ENCODE data around the gene IDH3B.

Gene IDH3B

DNA sequence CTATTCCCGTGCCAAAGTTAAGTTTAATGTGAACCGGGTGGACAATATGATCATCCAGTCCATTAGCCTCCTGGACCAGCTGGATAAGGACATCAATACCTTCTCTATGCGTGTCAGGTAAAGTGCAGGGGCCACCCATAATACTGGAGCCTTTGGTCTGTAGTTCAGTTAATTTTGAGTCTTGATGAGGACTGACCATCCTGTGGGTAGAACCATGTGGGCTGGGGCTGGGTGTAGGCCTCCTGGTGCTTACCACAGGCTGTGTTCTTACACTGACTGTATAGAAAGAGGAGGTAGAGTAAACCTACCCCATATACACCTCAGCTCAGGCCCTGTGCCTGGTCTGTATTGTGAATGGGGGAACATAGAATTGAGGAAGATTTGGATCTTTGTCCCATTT is 9.2 kb downstream of the IDH3B start:
- no peak for ATAC-seq
- Mint-ChIP-seq H3K36me3 (peaks cover 64% of the 10 kb centered on the region), H3K9me3 (no peaks in the 10 kb centered on the region), H3K27ac (peak overlapping the region; percentile 95), H3K4me1 (peaks cover 42% of the 10 kb centered on the region), H3K27me3 (no peaks in the 10 kb centered on the region), H3K4me3 (peak overlapping the region; percentile 99)

- peaks cover 59% of the 10 kb centered on the region for H3K36me3 Mint-ChIP-seq
- H3K27me3 Mint-ChIP-seq, result no peaks in the 10 kb centered on the region
- peaks cover 42% of the 10 kb centered on the region for H3K4me1 Mint-ChIP-seq
- no peak for ATAC-seq
- no peaks in the 10 kb centered on the region for H3K9me3 Mint-ChIP-seq
- peak overlapping the region; percentile 95 for H3K27ac Mint-ChIP-seq
- peak overlapping the region; percentile 99 for H3K4me3 Mint-ChIP-seq
These were observed 9.6 kb downstream of the IDH3B start for GRCh38 chr20:2654384-2654822.

GRCh38 chr20:2653556-2654383 is 10.2 kb downstream of the IDH3B start:
- peak overlapping the region; percentile 95 for H3K27ac Mint-ChIP-seq
- peaks cover 42% of the 10 kb centered on the region for H3K4me1 Mint-ChIP-seq
- no peak for ATAC-seq
- no peaks in the 10 kb centered on the region for H3K27me3 Mint-ChIP-seq
- H3K36me3 Mint-ChIP-seq, result peaks cover 53% of the 10 kb centered on the region
- no peaks in the 10 kb centered on the region for H3K9me3 Mint-ChIP-seq
- H3K4me3 Mint-ChIP-seq, result peak overlapping the region; percentile 99

DNA sequence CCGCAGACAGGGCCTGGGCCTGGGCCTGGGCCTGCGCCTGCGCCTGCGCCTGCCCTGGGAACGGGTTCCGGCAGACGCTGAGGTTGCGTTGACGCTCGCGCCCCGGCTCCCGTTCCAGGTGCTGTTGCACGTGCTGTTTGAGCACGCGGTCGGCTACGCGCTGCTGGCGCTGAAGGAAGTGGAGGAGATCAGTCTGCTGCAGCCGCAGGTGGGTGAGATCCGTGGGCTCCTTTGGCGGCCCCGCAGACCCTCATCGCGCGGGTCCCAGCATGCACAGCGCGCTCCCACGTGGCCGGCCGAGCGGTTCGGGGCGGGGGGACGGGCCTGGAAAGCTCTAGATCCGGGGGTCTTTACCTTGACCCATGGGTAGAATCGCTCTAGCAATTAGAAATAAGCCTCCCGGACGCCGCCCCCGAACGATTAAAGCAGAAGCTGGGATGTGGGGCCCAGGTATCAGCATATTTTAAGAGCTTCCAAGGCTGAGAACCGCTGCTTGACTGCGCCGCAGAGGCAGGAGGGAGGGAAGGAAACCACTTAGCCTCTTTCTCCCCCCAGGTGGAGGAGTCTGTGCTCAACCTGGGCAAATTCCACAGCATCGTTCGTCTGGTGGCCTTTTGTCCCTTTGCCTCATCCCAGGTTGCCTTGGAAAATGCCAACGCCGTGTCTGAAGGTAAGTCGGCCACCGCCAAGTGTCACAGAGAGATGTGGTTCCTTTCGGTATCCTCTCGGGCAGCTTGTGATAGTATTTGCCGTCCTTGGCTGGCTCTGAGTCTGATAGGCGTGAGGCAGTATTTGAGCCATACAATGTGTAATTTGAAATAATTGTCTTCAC is 11.1 kb downstream of the IDH3B start:
- Mint-ChIP-seq H3K4me1 (peaks cover 42% of the 10 kb centered on the region), H3K4me3 (peak overlapping the region; percentile 99), H3K27me3 (no peaks in the 10 kb centered on the region), H3K9me3 (no peaks in the 10 kb centered on the region), H3K27ac (peak overlapping the region; percentile 95), H3K36me3 (peaks cover 45% of the 10 kb centered on the region)
- ATAC-seq, result peak; percentile 74

GRCh38 chr20:2651772-2652723 is 12.0 kb downstream of the IDH3B start, which contains the start of gene NOP56:
Gene NOP56, plus strand, starts transcription at chr20:2652632. Its CDS starts 29 bp downstream, at chr20:2652661.
- H3K4me1 Mint-ChIP-seq, result peaks cover 37% of the 10 kb centered on the region
- peak within 1 kb of the TSS; percentile 99 for H3K4me3 Mint-ChIP-seq
- no peaks in the 10 kb centered on the region for H3K9me3 Mint-ChIP-seq
- peaks cover 36% of the 10 kb centered on the region for H3K36me3 Mint-ChIP-seq
- ATAC-seq, result peak; percentile 95
- H3K27me3 Mint-ChIP-seq, result no peaks in the 10 kb centered on the region
- peak within 1 kb of the TSS; percentile 95 for H3K27ac Mint-ChIP-seq

DNA sequence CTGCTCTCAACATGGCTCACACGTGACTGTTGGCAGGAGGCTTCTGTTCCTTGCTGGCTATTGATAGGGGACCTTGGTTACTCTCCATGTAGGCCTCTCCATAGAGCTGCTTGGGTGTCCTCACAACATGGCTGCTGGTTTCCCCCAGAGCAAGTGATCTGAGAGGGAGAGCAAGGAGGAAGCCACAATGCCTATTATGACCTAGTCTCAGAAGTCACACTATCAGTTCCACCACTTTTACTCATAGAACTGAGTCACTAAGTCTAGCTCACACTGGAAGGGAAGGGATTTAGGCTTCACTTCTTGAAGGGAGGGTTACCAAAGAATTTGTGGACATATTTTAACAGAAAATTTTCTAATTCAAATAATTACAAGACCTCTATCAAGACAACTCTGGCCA is 20.3 kb downstream of the IDH3B start:
- no peaks in the 10 kb centered on the region for H3K4me1 Mint-ChIP-seq
- H3K4me3 Mint-ChIP-seq, result no peak overlapping the region
- H3K27me3 Mint-ChIP-seq, result no peaks in the 10 kb centered on the region
- no peak overlapping the region for H3K27ac Mint-ChIP-seq
- H3K36me3 Mint-ChIP-seq, result peaks cover 21% of the 10 kb centered on the region
- H3K9me3 Mint-ChIP-seq, result no peaks in the 10 kb centered on the region
- ATAC-seq, result no peak

DNA sequence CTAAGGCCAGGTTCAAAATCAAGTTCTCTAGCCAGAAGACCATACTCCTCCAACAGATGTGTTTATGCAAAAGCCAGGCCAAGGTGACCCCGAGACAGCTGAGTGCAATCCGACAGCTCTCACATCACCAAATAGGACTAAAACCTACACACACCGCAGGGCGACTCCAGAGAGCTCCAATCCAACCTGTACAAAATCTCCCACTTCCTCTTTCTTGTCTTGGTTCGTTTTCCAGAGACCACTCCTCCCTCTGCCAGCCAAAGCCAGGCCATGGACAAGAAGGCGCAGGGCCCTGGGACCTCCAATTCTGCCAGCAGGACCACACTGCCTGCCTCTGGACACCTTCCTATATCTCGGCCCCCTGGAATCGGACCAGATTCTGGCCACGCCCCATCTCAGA is 23.1 kb downstream of the IDH3B start:
- Mint-ChIP-seq H3K27me3 (no peaks in the 10 kb centered on the region), H3K27ac (no peak overlapping the region)
- ATAC-seq, result no peak

DNA sequence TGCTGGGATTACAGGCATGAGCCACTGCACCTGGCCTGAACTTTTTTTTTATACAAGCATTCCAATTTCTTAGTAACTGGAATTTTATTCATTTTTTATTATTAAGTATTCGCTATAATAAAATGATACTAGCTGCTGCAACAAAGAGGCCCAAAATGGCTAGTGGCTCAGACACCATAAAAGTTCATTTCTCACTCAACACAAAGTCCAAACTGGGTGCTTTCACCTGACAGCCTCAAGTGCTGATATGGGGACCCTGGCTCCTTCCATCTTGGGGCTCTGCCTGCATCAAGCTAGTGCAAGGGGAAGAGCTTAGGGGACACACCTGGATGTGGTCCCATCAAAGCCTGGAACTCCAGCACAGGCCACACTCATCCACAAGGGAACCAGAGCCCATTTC is 23.8 kb downstream of the IDH3B start:
- no peak for ATAC-seq
- Mint-ChIP-seq H3K27me3 (no peaks in the 10 kb centered on the region), H3K4me3 (no peak overlapping the region), H3K27ac (no peak overlapping the region), H3K36me3 (peaks cover 21% of the 10 kb centered on the region), H3K4me1 (no peaks in the 10 kb centered on the region), H3K9me3 (no peaks in the 10 kb centered on the region)

More for the DNA sequence above, 23.1 kb downstream of the IDH3B start:
- no peaks in the 10 kb centered on the region for H3K4me1 Mint-ChIP-seq
- H3K9me3 Mint-ChIP-seq, result no peaks in the 10 kb centered on the region
- no peak overlapping the region for H3K4me3 Mint-ChIP-seq
- H3K36me3 Mint-ChIP-seq, result peaks cover 21% of the 10 kb centered on the region

DNA sequence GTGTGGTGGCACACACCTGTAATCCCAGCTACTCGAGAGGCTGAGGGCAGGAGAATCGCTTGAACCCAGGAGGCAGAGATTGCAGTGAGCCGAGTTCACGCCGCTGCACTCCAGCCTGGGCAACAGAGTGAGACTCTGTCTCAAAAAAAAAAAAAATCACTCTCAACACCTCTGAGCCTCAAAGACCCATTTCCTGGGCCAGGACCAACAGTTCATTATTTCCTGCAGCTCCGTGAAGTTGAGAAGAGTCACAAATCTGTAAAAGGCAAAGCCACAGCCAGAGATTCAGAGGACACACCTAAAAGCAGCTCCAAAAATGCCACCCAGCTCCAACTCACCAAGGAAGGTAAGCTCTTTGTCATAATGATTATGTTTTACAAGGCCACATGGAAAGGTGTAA is 26.8 kb downstream of the IDH3B start:
- Mint-ChIP-seq H3K4me3 (no peak overlapping the region), H3K36me3 (peaks cover 16% of the 10 kb centered on the region), H3K27me3 (peaks cover 9% of the 10 kb centered on the region), H3K4me1 (no peaks in the 10 kb centered on the region), H3K9me3 (no peaks in the 10 kb centered on the region), H3K27ac (no peak overlapping the region)
- ATAC-seq, result no peak

DNA sequence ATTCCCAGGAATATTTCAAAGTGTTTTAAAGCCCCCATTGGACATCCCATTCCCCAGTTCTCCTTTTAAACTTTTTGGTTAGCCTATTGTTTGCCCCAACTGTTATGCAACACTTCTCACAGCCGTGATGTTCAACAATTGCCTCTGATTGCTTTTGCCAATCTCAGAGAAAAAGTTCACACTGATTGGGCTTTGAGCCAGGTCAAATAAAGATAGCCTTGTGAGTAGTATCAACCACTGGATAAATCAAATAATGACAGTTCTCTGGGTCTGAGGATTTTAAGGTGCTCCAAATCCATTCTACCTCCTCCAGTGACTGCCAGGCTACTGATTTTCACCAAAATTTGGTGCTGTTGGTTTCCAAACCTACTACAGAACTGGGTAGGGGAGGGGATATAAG is 30.6 kb downstream of the IDH3B start:
- Mint-ChIP-seq H3K36me3 (peaks cover 6% of the 10 kb centered on the region), H3K9me3 (peaks cover 14% of the 10 kb centered on the region), H3K27ac (no peak overlapping the region), H3K4me1 (no peaks in the 10 kb centered on the region), H3K4me3 (no peak overlapping the region), H3K27me3 (peaks cover 19% of the 10 kb centered on the region)
- no peak for ATAC-seq

GRCh38 chr20:2631228-2631627 is 32.8 kb downstream of the IDH3B start:
- Mint-ChIP-seq H3K27me3 (peaks cover 19% of the 10 kb centered on the region), H3K36me3 (peaks cover 6% of the 10 kb centered on the region), H3K4me3 (no peak overlapping the region), H3K4me1 (no peaks in the 10 kb centered on the region), H3K27ac (no peak overlapping the region), H3K9me3 (peaks cover 17% of the 10 kb centered on the region)
- ATAC-seq, result no peak

GRCh38 chr20:2626853-2627541 is 37.0 kb downstream of the IDH3B start:
- Mint-ChIP-seq H3K4me3 (no peak overlapping the region), H3K27me3 (peaks cover 28% of the 10 kb centered on the region), H3K4me1 (no peaks in the 10 kb centered on the region), H3K27ac (no peak overlapping the region), H3K9me3 (peaks cover 19% of the 10 kb centered on the region), H3K36me3 (peaks cover 6% of the 10 kb centered on the region)
- no peak for ATAC-seq

DNA sequence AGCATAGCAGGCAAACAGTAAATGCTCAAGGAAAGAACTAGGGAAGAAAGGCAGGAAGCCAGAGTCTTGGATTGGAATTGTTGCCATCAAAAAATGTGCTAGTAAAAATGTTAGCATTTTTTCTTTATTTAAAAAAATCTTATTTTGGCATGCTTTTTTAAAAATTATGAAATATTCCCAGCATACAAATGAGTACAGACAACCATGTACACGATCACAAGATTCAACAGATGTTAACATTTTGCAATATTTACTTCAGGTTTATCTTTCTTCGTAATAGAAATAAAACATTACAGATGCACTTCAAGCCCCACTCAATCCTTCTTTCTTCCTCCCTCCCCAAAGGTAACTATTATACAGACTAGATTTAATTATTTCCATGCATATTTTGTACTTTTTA is 39.0 kb downstream of the IDH3B start:
- H3K36me3 Mint-ChIP-seq, result no peaks in the 10 kb centered on the region
- no peak overlapping the region for H3K27ac Mint-ChIP-seq
- H3K4me3 Mint-ChIP-seq, result no peak overlapping the region
- peaks cover 8% of the 10 kb centered on the region for H3K9me3 Mint-ChIP-seq
- no peaks in the 10 kb centered on the region for H3K4me1 Mint-ChIP-seq
- H3K27me3 Mint-ChIP-seq, result peaks cover 33% of the 10 kb centered on the region
- no peak for ATAC-seq

GRCh38 chr20:2624190-2624589 is 39.8 kb downstream of the IDH3B start:
- no peak overlapping the region for H3K4me3 Mint-ChIP-seq
- H3K36me3 Mint-ChIP-seq, result peaks cover 8% of the 10 kb centered on the region
- peaks cover 41% of the 10 kb centered on the region for H3K27me3 Mint-ChIP-seq
- no peak overlapping the region for H3K27ac Mint-ChIP-seq
- no peaks in the 10 kb centered on the region for H3K4me1 Mint-ChIP-seq
- H3K9me3 Mint-ChIP-seq, result peaks cover 10% of the 10 kb centered on the region
- ATAC-seq, result no peak
